ENCODE results near the gene SGCA. TPM values are rescaled to one million over a fixed set of nuclear protein-coding genes. Genes with fewer than 3 reads are reported as not detected.

SGCA gene
- total and polyA plus RNA-seq, 9 of the 15 experiments (the other 6 are each of a cell fraction or from before 2014, with no cell fraction given) = not detected

DNA sequence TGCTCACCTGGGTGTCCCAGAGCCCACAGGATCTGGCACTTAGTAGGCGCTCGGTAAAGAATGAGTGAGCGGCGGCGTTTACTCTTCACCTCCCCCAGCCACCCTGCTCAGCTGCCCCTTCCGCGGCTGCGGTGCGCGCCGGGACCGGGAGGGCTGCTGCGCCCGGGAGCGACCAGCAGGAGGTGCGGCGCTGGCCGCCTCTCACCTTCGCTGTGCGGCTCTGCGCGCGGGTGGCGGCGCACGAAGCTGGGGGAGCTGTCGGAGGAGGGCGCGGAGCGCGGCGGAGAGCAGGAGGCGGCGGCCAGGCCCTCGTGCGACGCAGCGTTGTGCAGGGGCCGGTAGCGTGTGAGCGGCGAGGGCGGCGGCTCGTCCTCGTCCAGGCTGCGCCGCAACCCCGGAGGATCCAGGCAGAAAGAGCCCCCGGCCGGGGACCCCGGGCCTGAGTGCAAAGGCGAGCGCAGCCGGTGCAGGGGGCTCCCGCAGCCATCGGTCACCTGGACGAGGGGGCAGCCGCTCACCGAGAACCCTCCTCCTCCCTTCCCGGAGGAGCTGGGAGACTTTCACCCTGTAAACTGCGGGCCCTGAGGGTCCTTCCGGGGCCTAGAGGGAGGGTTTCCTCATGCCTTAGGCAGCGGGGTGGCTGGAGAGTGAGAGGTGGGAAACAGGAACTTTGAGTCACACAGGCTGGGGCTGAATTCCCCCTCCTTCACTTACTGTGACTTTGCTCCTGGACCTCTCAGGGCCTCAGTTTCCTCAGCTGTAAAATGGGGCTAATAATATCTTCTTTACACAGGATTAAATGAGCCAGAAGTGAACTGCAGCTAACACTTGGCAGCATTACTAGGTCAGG lies 48.4 kb upstream of the SGCA start:
- H3K4me2 ChIP-seq (ENCODE audit: insufficient read depth, low read length) = peak overlapping the region; percentile 39; the same call in 1 of the 2 replicates
- H3K9me1 ChIP-seq (ENCODE audit: control insufficient read depth, insufficient read depth, low read length) = no peaks in the 10 kb centered on the region
- ATAC-seq (peak; percentile 98), DNase-seq (ENCODE audit: extremely low read depth in 1 of 4, low spot score in 3 of 4) (peak; percentile 78 to 84 (median 82)), FAIRE-seq (peak; percentile 49)
- H3K36me3 ChIP-seq (ENCODE audit: control insufficient read depth, insufficient read depth, low read length) = no peaks in the 10 kb centered on the region
- no peaks in the 10 kb centered on the region for H3K9me3 ChIP-seq (replicated peaks; ENCODE audit: control insufficient read depth, insufficient read depth, low read depth, low read length)
- peaks cover 0 to 25% of the 10 kb centered on the region in 2 experiments; a peak in 4 of 5 replicates for H3K4me1 ChIP-seq (replicated peaks in 1 of 2; ENCODE audit: control insufficient read depth in 2 of 2, insufficient read depth in 2 of 2, low read length in 2 of 2)
- ChIA-PET CTCF (ENCODE audit: low intra/inter-chr PET ratio) (interaction anchor here (0.6 kb wide), 2 partner anchors 45 to 549 kb away, joined by 3 to 8 read pairs; no protein-coding TSS in a partner anchor), POLR2A (interaction anchor here (1.0 to 1.3 kb wide), 2 partner anchors 15 kb away, joined by 3 to 4 read pairs; no protein-coding TSS in a partner anchor)
- peak overlapping the region; percentile 76 for H2AFZ ChIP-seq (ENCODE audit: low read depth, low read length)
- H3K4me3 ChIP-seq = no peak overlapping the region
- no TSS peak for BruUV-seq (replicated peaks)
- H3K27me3 ChIP-seq (ENCODE audit: control insufficient read depth in 2 of 2, insufficient read depth in 2 of 2, low read length in 2 of 2) = peaks cover 27 to 42% of the 10 kb centered on the region in 2 experiments; a peak in 4 of 5 replicates
- no peaks in the 10 kb centered on the region for H3K79me2 ChIP-seq (ENCODE audit: control insufficient read depth, insufficient read depth, low read length)
- WGBS (ENCODE audit: insufficient coverage, low coverage, missing lambda C conversion rate) = 3% methylated on average over 51 of the region's 64 CpGs
- no peak overlapping the region for H3K27ac ChIP-seq (ENCODE audit: extremely low read depth, low read depth, low read length)
- H3K9ac ChIP-seq (ENCODE audit: insufficient read depth in 1 of 2, low read depth in 2 of 2, low read length in 2 of 2) = peak overlapping the region in 1 of 2 experiments; percentile 5; a peak in 1 of 4 replicates
- intact Hi-C loops (cut with micrococcal nuclease) (no loop called here), in situ Hi-C loops (cut with MboI) (no loop called here)
- H4K20me1 ChIP-seq (replicated peaks; ENCODE audit: control insufficient read depth, insufficient read depth, low read length) = peaks cover 9% of the 10 kb centered on the region
- TF ChIP-seq, protein P1, sequence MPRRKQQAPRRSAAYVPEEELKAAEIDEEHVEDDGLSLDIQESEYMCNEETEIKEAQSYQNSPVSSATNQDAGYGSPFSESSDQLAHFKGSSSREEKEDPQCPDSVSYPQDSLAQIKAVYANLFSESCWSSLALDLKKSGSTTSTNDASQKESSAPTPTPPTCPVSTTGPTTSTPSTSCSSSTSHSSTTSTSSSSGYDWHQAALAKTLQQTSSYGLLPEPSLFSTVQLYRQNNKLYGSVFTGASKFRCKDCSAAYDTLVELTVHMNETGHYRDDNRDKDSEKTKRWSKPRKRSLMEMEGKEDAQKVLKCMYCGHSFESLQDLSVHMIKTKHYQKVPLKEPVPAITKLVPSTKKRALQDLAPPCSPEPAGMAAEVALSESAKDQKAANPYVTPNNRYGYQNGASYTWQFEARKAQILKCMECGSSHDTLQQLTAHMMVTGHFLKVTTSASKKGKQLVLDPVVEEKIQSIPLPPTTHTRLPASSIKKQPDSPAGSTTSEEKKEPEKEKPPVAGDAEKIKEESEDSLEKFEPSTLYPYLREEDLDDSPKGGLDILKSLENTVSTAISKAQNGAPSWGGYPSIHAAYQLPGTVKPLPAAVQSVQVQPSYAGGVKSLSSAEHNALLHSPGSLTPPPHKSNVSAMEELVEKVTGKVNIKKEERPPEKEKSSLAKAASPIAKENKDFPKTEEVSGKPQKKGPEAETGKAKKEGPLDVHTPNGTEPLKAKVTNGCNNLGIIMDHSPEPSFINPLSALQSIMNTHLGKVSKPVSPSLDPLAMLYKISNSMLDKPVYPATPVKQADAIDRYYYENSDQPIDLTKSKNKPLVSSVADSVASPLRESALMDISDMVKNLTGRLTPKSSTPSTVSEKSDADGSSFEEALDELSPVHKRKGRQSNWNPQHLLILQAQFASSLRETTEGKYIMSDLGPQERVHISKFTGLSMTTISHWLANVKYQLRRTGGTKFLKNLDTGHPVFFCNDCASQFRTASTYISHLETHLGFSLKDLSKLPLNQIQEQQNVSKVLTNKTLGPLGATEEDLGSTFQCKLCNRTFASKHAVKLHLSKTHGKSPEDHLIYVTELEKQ (CRISPR knock-in tag; IDR thresholded peaks at IDR 0.05) = no peak
- TF ChIP-seq, protein P2, sequence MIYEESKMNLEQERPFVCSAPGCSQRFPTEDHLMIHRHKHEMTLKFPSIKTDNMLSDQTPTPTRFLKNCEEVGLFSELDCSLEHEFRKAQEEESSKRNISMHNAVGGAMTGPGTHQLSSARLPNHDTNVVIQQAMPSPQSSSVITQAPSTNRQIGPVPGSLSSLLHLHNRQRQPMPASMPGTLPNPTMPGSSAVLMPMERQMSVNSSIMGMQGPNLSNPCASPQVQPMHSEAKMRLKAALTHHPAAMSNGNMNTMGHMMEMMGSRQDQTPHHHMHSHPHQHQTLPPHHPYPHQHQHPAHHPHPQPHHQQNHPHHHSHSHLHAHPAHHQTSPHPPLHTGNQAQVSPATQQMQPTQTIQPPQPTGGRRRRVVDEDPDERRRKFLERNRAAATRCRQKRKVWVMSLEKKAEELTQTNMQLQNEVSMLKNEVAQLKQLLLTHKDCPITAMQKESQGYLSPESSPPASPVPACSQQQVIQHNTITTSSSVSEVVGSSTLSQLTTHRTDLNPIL (CRISPR knock-in tag; IDR thresholded peaks at IDR 0.05) = no peak
- peak; percentile 47 for TF ChIP-seq HMGN3 (IDR thresholded peaks at IDR 0.05; ENCODE audit: borderline replicate concordance, extremely low read depth, insufficient read length, low read depth, low read length)
- no peak for TF ChIP-seq BMI1 (IDR thresholded peaks at IDR 0.05; ENCODE audit: low read length)
- TF ChIP-seq ERF (CRISPR knock-in tag; IDR thresholded peaks at IDR 0.05) = no peak
- peak; percentile 45 for TF ChIP-seq CHD4 (IDR thresholded peaks at IDR 0.05; ENCODE audit: insufficient read depth, insufficient replicate concordance, low read depth, low read length, poor library complexity, severe bottlenecking)
- TF ChIP-seq, protein P3, sequence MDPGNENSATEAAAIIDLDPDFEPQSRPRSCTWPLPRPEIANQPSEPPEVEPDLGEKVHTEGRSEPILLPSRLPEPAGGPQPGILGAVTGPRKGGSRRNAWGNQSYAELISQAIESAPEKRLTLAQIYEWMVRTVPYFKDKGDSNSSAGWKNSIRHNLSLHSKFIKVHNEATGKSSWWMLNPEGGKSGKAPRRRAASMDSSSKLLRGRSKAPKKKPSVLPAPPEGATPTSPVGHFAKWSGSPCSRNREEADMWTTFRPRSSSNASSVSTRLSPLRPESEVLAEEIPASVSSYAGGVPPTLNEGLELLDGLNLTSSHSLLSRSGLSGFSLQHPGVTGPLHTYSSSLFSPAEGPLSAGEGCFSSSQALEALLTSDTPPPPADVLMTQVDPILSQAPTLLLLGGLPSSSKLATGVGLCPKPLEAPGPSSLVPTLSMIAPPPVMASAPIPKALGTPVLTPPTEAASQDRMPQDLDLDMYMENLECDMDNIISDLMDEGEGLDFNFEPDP (CRISPR knock-in tag; IDR thresholded peaks at IDR 0.05) = no peak
- peak; percentile 20 for TF ChIP-seq ZFP36 (IDR thresholded peaks at IDR 0.05; ENCODE audit: low read depth, low read length, partially characterized antibody)
- peak; percentile 28; the same call in 1 of the 2 replicates for TF ChIP-seq SP1 (CRISPR knock-in tag; IDR thresholded peaks at IDR 0.05)
- TF ChIP-seq, protein P4, sequence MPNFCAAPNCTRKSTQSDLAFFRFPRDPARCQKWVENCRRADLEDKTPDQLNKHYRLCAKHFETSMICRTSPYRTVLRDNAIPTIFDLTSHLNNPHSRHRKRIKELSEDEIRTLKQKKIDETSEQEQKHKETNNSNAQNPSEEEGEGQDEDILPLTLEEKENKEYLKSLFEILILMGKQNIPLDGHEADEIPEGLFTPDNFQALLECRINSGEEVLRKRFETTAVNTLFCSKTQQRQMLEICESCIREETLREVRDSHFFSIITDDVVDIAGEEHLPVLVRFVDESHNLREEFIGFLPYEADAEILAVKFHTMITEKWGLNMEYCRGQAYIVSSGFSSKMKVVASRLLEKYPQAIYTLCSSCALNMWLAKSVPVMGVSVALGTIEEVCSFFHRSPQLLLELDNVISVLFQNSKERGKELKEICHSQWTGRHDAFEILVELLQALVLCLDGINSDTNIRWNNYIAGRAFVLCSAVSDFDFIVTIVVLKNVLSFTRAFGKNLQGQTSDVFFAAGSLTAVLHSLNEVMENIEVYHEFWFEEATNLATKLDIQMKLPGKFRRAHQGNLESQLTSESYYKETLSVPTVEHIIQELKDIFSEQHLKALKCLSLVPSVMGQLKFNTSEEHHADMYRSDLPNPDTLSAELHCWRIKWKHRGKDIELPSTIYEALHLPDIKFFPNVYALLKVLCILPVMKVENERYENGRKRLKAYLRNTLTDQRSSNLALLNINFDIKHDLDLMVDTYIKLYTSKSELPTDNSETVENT (CRISPR knock-in tag; IDR thresholded peaks at IDR 0.05) = 0 out of 2 replicates have a peak, but pooled peaks have one; percentile 20
